ENCODE measurements around the gene HLCS.

Gene HLCS

DNA sequence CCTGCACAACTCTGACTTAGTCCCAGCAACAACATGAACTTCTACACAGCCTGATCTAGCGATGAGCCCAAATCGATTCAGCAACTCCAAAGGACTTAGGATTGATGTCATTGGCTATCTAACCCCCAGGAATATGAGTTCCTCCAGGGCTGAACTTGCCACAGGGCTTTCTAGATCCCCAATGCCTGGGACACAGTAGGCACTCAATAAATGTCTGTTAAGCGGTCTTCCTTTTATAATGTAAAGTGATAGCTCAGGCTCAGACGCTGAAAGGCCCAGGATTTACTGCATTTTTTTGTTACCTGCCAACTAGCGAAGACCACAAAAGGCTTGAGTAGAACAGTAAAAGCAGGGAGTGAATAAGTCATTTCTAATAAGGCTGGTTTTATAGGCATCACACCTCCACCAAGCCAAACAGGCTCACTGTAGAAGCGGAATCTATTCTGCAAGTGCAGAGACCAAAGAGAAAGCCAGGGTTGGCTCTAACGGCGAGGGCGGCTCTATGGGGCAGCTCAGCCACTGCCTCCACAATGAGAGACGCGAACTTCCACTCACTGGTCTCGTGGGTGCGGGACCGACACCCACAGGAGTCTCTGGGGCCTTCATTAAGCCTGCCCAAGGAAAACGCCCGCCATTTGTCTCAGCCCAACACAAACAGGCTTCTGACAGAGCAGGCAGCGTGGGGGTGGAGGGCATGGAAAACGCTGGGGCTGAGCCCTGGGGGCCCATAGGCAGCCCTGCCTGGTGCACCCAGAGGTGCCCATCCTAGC, 52.0 kb downstream of the HLCS start:
- Histone ChIP-seq H4K20me1 (ENCODE audit: insufficient read depth, low read length) (no peaks in the 10 kb centered on the region), H3K4me2 (ENCODE audit: low read depth, low read length) (no peak overlapping the region), H3K9me2 (replicated peaks; ENCODE audit: insufficient read depth, low read length) (no peaks in the 10 kb centered on the region), H3K36me3 (replicated peaks; ENCODE audit: insufficient read depth, low read length) (no peaks in the 10 kb centered on the region), H2AFZ (ENCODE audit: low read length) (no peak overlapping the region), H3K9ac (ENCODE audit: low read length) (no peak overlapping the region), H3F3A (ENCODE audit: insufficient read depth, low read length) (peaks cover 3% of the 10 kb centered on the region; the same call in 1 of the 2 replicates), H3K4me1 (ENCODE audit: low read length) (peaks cover 12% of the 10 kb centered on the region), H3K9me3 (replicated peaks; ENCODE audit: insufficient read depth, low read length) (no peaks in the 10 kb centered on the region), H3K27ac (ENCODE audit: low read length) (no peak overlapping the region), H3K4me3 (ENCODE audit: low read length) (no peak overlapping the region), H3K27me3 (replicated peaks; ENCODE audit: insufficient read depth, low read length) (no peaks in the 10 kb centered on the region), H3K79me2 (ENCODE audit: low read length) (no peaks in the 10 kb centered on the region)
- TF ChIP-seq, protein P1, sequence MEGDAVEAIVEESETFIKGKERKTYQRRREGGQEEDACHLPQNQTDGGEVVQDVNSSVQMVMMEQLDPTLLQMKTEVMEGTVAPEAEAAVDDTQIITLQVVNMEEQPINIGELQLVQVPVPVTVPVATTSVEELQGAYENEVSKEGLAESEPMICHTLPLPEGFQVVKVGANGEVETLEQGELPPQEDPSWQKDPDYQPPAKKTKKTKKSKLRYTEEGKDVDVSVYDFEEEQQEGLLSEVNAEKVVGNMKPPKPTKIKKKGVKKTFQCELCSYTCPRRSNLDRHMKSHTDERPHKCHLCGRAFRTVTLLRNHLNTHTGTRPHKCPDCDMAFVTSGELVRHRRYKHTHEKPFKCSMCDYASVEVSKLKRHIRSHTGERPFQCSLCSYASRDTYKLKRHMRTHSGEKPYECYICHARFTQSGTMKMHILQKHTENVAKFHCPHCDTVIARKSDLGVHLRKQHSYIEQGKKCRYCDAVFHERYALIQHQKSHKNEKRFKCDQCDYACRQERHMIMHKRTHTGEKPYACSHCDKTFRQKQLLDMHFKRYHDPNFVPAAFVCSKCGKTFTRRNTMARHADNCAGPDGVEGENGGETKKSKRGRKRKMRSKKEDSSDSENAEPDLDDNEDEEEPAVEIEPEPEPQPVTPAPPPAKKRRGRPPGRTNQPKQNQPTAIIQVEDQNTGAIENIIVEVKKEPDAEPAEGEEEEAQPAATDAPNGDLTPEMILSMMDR (IDR thresholded peaks at IDR 0.05; ENCODE audit: low read length): no peak
- TF ChIP-seq EZH2phosphoT487 (IDR thresholded peaks at IDR 0.05; ENCODE audit: low read length) (no peak), EZH2 (optimal IDR thresholded peaks at IDR 0.05; ENCODE audit: low read depth, low read length) (no peak)
- no peak for DNase-seq

DNA sequence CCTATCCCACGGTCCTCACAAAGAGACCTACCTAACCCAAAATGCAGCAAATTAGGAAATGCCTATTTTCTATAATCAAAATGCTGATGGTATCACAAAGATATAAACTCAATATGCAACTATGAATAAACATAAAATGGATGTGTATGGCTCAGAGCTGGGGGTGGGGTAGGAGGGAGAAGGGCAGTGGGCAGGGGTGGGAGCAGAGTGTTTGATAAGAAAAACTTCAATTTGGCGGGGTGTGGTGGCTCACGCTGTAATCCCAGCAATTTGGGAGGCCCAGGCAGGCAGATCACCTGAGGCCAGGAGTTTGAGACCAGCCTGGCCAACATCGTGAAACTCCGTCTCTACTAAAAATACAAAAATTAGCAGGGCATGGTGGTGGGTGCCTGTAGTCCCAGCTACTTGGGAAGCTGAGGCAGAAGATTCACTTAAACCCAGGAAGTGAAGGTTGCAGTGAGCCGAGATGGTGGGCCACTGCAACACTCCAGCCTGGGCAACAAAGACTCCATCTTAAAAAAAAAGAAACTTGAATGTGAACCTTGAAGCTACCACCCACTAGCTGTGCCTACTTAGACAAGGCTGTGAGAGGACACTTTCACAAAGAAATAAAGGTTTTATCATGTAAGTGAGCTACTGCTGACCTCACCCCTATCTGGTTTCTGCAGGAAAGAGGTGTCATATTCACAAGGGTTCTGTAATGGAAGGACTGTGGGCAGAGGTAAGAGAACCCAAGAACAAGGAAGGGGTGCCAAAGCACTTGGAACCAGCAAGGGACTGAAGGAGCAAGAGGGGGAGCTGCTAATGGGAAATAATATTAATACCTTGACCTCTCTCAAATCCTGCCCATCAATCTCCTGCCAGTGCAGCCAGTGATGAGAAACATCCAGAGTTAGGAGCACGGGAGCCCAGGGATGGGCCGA, 53.0 kb downstream of the HLCS start:
- no peak for DNase-seq
- Histone ChIP-seq H3K27ac (ENCODE audit: low read length) (no peak overlapping the region), H3K9me3 (replicated peaks; ENCODE audit: insufficient read depth, low read length) (no peaks in the 10 kb centered on the region), H3K9ac (ENCODE audit: low read length) (no peak overlapping the region), H2AFZ (ENCODE audit: low read length) (no peak overlapping the region), H3K27me3 (replicated peaks; ENCODE audit: insufficient read depth, low read length) (no peaks in the 10 kb centered on the region), H3K79me2 (ENCODE audit: low read length) (no peaks in the 10 kb centered on the region), H3K36me3 (replicated peaks; ENCODE audit: insufficient read depth, low read length) (no peaks in the 10 kb centered on the region), H3K4me1 (ENCODE audit: low read length) (peaks cover 12% of the 10 kb centered on the region), H4K20me1 (ENCODE audit: insufficient read depth, low read length) (no peaks in the 10 kb centered on the region), H3K4me3 (ENCODE audit: low read length) (no peak overlapping the region), H3F3A (ENCODE audit: insufficient read depth, low read length) (peaks cover 3% of the 10 kb centered on the region; the same call in 1 of the 2 replicates), H3K4me2 (ENCODE audit: low read depth, low read length) (no peak overlapping the region), H3K9me2 (replicated peaks; ENCODE audit: insufficient read depth, low read length) (no peaks in the 10 kb centered on the region)
- TF ChIP-seq, protein P1 (IDR thresholded peaks at IDR 0.05; ENCODE audit: low read length): no peak
- TF ChIP-seq EZH2phosphoT487 (IDR thresholded peaks at IDR 0.05; ENCODE audit: low read length) (no peak), EZH2 (optimal IDR thresholded peaks at IDR 0.05; ENCODE audit: low read depth, low read length) (no peak)

GRCh38 chr21:36910581-36911307, 55.7 kb downstream of the HLCS start:
- H3K9me3 ChIP-seq (replicated peaks; ENCODE audit: insufficient read depth, low read length): no peaks in the 10 kb centered on the region
- no peaks in the 10 kb centered on the region for H3F3A ChIP-seq (ENCODE audit: insufficient read depth, low read length)
- no peaks in the 10 kb centered on the region for H3K36me3 ChIP-seq (replicated peaks; ENCODE audit: insufficient read depth, low read length)
- H3K9me2 ChIP-seq (replicated peaks; ENCODE audit: insufficient read depth, low read length): no peaks in the 10 kb centered on the region
- H4K20me1 ChIP-seq (ENCODE audit: insufficient read depth, low read length): no peaks in the 10 kb centered on the region
- no peaks in the 10 kb centered on the region for H3K27me3 ChIP-seq (replicated peaks; ENCODE audit: insufficient read depth, low read length)
- H3K4me1 ChIP-seq (ENCODE audit: low read length): no peaks in the 10 kb centered on the region
- H3K4me2 ChIP-seq (ENCODE audit: low read depth, low read length): no peak overlapping the region
- no peak overlapping the region for H3K9ac ChIP-seq (ENCODE audit: low read length)
- H2AFZ ChIP-seq (ENCODE audit: low read length): no peak overlapping the region
- DNase-seq: no peak
- no peak overlapping the region for H3K27ac ChIP-seq (ENCODE audit: low read length)
- no peak for TF ChIP-seq EZH2 (optimal IDR thresholded peaks at IDR 0.05; ENCODE audit: low read depth, low read length)
- no peak for TF ChIP-seq EZH2phosphoT487 (IDR thresholded peaks at IDR 0.05; ENCODE audit: low read length)
- TF ChIP-seq, protein P1 (IDR thresholded peaks at IDR 0.05; ENCODE audit: low read length): no peak
- H3K79me2 ChIP-seq (ENCODE audit: low read length): no peaks in the 10 kb centered on the region
- no peak overlapping the region for H3K4me3 ChIP-seq (ENCODE audit: low read length)
